MM.1S (cell line): ENCODE data around the gene BOC.

Experiments
- EZH2 ChIP-seq: fragments of 300-600 bp; sonication (generic); optimal IDR thresholded peaks from 2 replicates; pipeline ENCODE3; 2017; ENCODE audit warnings: low read depth, mild to moderate bottlenecking, antibody characterized with exemption, low read length, mixed read lengths
- TF ChIP-seq, protein P1 (sequence below): fragments of 300-600 bp; sonication (generic); IDR thresholded peaks from 2 replicates; pipeline ENCODE4 v1.5.1; 2016; ENCODE audit warnings: antibody characterized with exemption, low read length, mixed read lengths

DNA sequence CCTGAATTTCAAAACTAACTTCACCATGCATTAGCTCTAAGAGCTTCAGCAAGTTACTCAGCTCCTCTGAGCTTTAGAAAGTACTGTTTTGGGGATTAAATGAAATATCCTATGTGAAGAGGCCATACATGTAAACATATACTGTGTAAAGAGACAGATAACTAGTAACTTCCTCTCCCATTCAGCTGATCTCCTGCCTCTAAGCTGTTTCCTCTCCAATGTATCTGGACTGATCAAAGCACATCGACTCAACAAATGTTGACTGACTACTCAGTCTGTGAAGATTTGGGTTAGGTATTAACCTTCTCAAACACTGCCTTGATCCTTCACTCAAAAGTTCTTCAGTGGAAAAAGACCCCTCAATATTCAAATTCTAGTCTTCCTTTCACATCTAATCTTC lies 82.0 kb downstream of the BOC start:
- TF ChIP-seq, protein P1, sequence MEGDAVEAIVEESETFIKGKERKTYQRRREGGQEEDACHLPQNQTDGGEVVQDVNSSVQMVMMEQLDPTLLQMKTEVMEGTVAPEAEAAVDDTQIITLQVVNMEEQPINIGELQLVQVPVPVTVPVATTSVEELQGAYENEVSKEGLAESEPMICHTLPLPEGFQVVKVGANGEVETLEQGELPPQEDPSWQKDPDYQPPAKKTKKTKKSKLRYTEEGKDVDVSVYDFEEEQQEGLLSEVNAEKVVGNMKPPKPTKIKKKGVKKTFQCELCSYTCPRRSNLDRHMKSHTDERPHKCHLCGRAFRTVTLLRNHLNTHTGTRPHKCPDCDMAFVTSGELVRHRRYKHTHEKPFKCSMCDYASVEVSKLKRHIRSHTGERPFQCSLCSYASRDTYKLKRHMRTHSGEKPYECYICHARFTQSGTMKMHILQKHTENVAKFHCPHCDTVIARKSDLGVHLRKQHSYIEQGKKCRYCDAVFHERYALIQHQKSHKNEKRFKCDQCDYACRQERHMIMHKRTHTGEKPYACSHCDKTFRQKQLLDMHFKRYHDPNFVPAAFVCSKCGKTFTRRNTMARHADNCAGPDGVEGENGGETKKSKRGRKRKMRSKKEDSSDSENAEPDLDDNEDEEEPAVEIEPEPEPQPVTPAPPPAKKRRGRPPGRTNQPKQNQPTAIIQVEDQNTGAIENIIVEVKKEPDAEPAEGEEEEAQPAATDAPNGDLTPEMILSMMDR: no peak
- TF ChIP-seq EZH2: no peak
